OCI-LY1 (cell line): ENCODE results near the gene FHIT.

Experiments used
- H2AFZ ChIP-seq: fragments of 200-600 bp; sonication (generic), shearing (Covaris generic); 2 replicates; pipeline ENCODE4 v1.6.0; 2014; ENCODE audit warnings: antibody characterized with exemption, mild to moderate bottlenecking, low read length
- H3F3A ChIP-seq: fragments of 200-600 bp; sonication (generic), shearing (Covaris generic); 2 replicates; pipeline ENCODE4 v1.6.0; 2014; ENCODE audit warnings: mild to moderate bottlenecking, antibody characterized with exemption, low read length, moderate library complexity; ENCODE audit not compliant: insufficient read depth
- H3K27ac ChIP-seq: fragments of 200-600 bp; sonication (generic); 2 replicates; pipeline ENCODE4 v1.5.1; 2014; ENCODE audit warnings: low read length, mixed run types, mild to moderate bottlenecking, low read depth; ENCODE audit not compliant: poor library complexity, severe bottlenecking
- H3K27me3 ChIP-seq: fragments of 200-600 bp; sonication (generic); 2 replicates; pipeline ENCODE4 v1.6.0; 2014; ENCODE audit warnings: antibody characterized with exemption, mild to moderate bottlenecking, low read length, moderate library complexity; ENCODE audit not compliant: insufficient read depth
- H3K36me3 ChIP-seq: fragments of 200-600 bp; sonication (generic); 2 replicates; pipeline ENCODE4 v1.6.1; 2014; ENCODE audit warnings: mild to moderate bottlenecking, antibody characterized with exemption, low read length, moderate library complexity, mixed read lengths; ENCODE audit not compliant: insufficient read depth
- H3K4me1 ChIP-seq: fragments of 200-600 bp; sonication (generic); 2 replicates; pipeline ENCODE4 v1.5.1; 2014; ENCODE audit warnings: mild to moderate bottlenecking, low read length, moderate library complexity; ENCODE audit not compliant: insufficient read depth, severe bottlenecking
- H3K4me2 ChIP-seq: fragments of 200-600 bp; sonication (generic), shearing (Covaris generic); 2 replicates; pipeline ENCODE4 v1.6.1; 2014; ENCODE audit warnings: low read length
- H3K4me3 ChIP-seq: fragments of 200-600 bp; sonication (generic); 2 replicates; pipeline ENCODE4 v1.5.1; 2014; ENCODE audit warnings: low read length, low read depth, mild to moderate bottlenecking, mixed read lengths; ENCODE audit not compliant: poor library complexity, severe bottlenecking
- H3K79me2 ChIP-seq: fragments of 200-600 bp; shearing (Covaris generic); 2 replicates; pipeline ENCODE4 v1.6.1; 2016; ENCODE audit warnings: mixed run types, low read length, mixed read lengths; ENCODE audit not compliant: insufficient read depth
- H3K9ac ChIP-seq: fragments of 200-600 bp; sonication (generic), shearing (Covaris generic); 2 replicates; pipeline ENCODE4 v1.6.1; 2014; ENCODE audit warnings: mild to moderate bottlenecking, low read length, mixed read lengths
- H3K9me2 ChIP-seq: fragments of 200-600 bp; sonication (generic), shearing (Covaris generic); 2 replicates; pipeline ENCODE4 v1.6.1; 2014; ENCODE audit warnings: low read depth, mild to moderate bottlenecking, low read length, mixed read lengths
- H3K9me3 ChIP-seq: fragments of 200-600 bp; shearing (Covaris generic); 2 replicates; pipeline ENCODE4 v1.6.1; 2014; ENCODE audit warnings: low read length, mixed read lengths
- H4K20me1 ChIP-seq: fragments of 200-600 bp; sonication (generic), shearing (Covaris generic); 2 replicates; pipeline ENCODE4 v1.6.0; 2016; ENCODE audit warnings: mild to moderate bottlenecking, low read length; ENCODE audit not compliant: insufficient read depth
- EZH2 ChIP-seq: fragments of 200-600 bp; sonication (generic), shearing (Covaris generic); IDR thresholded peaks from 2 replicates; pipeline ENCODE4 v1.8.0; 2017; ENCODE audit warnings: borderline replicate concordance, mixed run types, mild to moderate bottlenecking, antibody characterized with exemption, low read length, moderate library complexity, mixed read lengths
- TF ChIP-seq, protein P1 (sequence below): fragments of 200-600 bp; sonication (generic), shearing (Covaris generic); IDR thresholded peaks from 2 replicates; pipeline ENCODE4 v1.5.1; 2017; ENCODE audit warnings: mild to moderate bottlenecking, antibody characterized with exemption, low read length, moderate library complexity, mixed read lengths

Gene FHIT

DNA sequence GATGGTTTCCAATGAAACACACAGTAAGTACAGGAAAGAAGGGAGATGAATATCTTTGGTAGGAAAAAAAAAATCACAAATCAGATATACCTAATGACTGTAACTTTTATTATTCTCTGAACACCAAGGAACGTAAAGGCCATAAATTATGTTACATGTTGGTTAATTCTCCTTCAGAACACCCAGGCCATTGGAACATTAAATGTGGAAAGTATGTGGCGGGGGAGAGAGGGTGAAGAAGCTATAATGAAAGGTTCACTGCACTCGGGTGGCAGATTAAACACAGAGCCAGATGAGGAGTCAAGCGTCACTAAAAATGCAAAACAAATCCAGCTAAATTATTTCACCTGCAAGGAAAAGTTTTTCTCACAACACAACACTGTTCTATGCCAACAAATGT is 193.8 kb downstream of the FHIT start:
- H3F3A ChIP-seq, result no peaks in the 10 kb centered on the region
- H3K9me3 ChIP-seq, result no peaks in the 10 kb centered on the region
- no peak overlapping the region for H2AFZ ChIP-seq
- no peaks in the 10 kb centered on the region for H3K36me3 ChIP-seq
- H4K20me1 ChIP-seq, result no peaks in the 10 kb centered on the region
- no peak overlapping the region for H3K27ac ChIP-seq
- no peak overlapping the region for H3K4me2 ChIP-seq
- H3K4me3 ChIP-seq, result no peak overlapping the region
- H3K9me2 ChIP-seq, result no peaks in the 10 kb centered on the region
- no peaks in the 10 kb centered on the region for H3K27me3 ChIP-seq
- TF ChIP-seq EZH2, result no peak
- TF ChIP-seq, protein P1, sequence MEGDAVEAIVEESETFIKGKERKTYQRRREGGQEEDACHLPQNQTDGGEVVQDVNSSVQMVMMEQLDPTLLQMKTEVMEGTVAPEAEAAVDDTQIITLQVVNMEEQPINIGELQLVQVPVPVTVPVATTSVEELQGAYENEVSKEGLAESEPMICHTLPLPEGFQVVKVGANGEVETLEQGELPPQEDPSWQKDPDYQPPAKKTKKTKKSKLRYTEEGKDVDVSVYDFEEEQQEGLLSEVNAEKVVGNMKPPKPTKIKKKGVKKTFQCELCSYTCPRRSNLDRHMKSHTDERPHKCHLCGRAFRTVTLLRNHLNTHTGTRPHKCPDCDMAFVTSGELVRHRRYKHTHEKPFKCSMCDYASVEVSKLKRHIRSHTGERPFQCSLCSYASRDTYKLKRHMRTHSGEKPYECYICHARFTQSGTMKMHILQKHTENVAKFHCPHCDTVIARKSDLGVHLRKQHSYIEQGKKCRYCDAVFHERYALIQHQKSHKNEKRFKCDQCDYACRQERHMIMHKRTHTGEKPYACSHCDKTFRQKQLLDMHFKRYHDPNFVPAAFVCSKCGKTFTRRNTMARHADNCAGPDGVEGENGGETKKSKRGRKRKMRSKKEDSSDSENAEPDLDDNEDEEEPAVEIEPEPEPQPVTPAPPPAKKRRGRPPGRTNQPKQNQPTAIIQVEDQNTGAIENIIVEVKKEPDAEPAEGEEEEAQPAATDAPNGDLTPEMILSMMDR, result no peak
- no peaks in the 10 kb centered on the region for H3K4me1 ChIP-seq
- H3K9ac ChIP-seq, result no peak overlapping the region
- H3K79me2 ChIP-seq, result no peaks in the 10 kb centered on the region

DNA sequence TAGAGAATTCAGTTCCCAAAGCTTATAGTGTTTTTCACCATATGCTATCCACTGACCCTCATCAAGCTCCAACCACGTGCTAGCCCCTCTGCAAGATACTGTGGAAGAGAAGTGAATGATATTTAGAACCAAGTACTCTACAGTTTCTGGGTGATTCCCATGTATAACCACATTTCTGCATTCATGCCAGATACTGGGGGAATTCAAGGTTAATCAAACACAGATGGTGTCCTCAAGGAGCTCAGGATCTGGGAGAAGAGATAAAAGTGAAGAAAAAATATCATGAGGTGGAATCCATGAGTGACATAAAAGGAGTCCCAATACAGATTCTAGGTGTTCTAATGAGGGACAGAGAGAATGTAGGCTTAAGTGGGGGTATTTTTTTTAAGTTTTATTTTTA is 195.8 kb downstream of the FHIT start:
- H3K9me2 ChIP-seq, result no peaks in the 10 kb centered on the region
- H3K79me2 ChIP-seq, result no peaks in the 10 kb centered on the region
- no peaks in the 10 kb centered on the region for H3K4me1 ChIP-seq
- TF ChIP-seq, protein P1, result no peak
- TF ChIP-seq EZH2, result no peak
- no peak overlapping the region for H3K4me3 ChIP-seq
- H3K27ac ChIP-seq, result no peak overlapping the region
- H3K9ac ChIP-seq, result no peak overlapping the region
- no peaks in the 10 kb centered on the region for H4K20me1 ChIP-seq
- H3K36me3 ChIP-seq, result no peaks in the 10 kb centered on the region
- no peaks in the 10 kb centered on the region for H3F3A ChIP-seq
- H3K27me3 ChIP-seq, result no peaks in the 10 kb centered on the region
- H3K4me2 ChIP-seq, result no peak overlapping the region
- H2AFZ ChIP-seq, result no peak overlapping the region
- H3K9me3 ChIP-seq, result no peaks in the 10 kb centered on the region

DNA sequence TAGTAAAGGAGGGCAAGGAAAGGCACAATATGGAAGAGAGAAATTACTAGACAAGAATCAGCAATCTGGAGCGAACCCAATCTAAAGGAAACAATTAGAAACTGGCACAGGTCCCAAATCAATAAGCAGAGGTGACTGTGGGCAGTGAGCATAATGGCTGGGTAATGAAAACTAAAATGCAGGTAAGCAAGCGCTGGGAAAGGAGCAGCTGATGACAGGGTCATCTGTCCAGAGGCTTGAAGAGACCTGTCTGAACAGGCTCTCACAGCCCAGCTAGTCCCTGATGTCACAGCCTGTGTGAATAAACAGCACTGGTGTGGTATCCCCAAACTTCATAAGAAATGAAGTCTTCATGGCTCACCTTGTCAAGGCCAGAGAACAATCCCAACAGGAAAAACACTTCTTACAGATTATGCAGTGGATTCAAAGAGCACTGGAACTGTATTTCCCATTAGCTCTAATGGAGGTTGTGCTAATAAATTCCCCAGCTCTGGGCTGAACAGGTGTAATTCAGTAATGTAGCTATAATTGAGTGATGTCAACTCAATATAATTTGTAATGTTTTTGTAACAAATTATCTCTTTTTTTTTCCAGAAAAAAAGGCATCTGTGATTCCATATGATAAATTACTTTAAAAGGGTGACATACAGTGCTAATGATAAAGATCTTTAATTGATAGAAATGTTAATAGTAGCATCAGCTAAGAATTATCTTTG is 197.3 kb downstream of the FHIT start:
- Histone ChIP-seq H3K9me3 (no peaks in the 10 kb centered on the region), H2AFZ (no peak overlapping the region), H3F3A (no peaks in the 10 kb centered on the region), H3K27me3 (no peaks in the 10 kb centered on the region), H3K4me1 (no peaks in the 10 kb centered on the region), H3K4me2 (no peak overlapping the region), H4K20me1 (no peaks in the 10 kb centered on the region), H3K9ac (no peak overlapping the region), H3K27ac (no peak overlapping the region), H3K79me2 (no peaks in the 10 kb centered on the region), H3K9me2 (no peaks in the 10 kb centered on the region), H3K4me3 (no peak overlapping the region), H3K36me3 (no peaks in the 10 kb centered on the region)
- no peak for TF ChIP-seq EZH2
- TF ChIP-seq, protein P1, result no peak
